Caco-2 (cell line): ENCODE measurements around the gene DGKA. TPM values are rescaled to one million over a fixed set of nuclear protein-coding genes. Genes with fewer than 3 reads are reported as not detected.

ENCODE experiments used
- BruUV-seq: library from RNA; stranded (reverse); fragments of 400-500 nt; replicated peaks from 2 replicates; lab custom pipeline; 2021; lab: Mats Ljungman, UMichigan
- CTCF ChIA-PET: fragments of 300-600 bp; sonication (Branson Sonifier 250); formaldehyde crosslinking; loops from one replicate; lab custom pipeline; 2022; ENCODE audit warnings: antibody characterized with exemption; lab: Charles Lee
- POLR2A ChIA-PET: fragments of 300-600 bp; sonication (Branson Sonifier 250); formaldehyde crosslinking; loops from one replicate; lab custom pipeline; 2022; ENCODE audit warnings: antibody characterized with exemption; lab: Charles Lee
- DNase-seq, 2 experiments: peaks; one replicate each; pipeline versions ENCODE4 v3.0.0 to v3.0.0-alpha.2; 2020 to 2022
- H3K27me3 ChIP-seq: replicated peaks from 2 replicates; pipeline ENCODE4 v1.6.0; 2011; ENCODE audit warnings: low read length; ENCODE audit not compliant: control insufficient read depth, insufficient read depth
- H3K36me3 ChIP-seq: 2 replicates; pipeline ENCODE4 v1.5.1; 2011; ENCODE audit warnings: low read length; ENCODE audit not compliant: control insufficient read depth, insufficient read depth
- H3K4me1 ChIP-seq: fragments of 250-450 bp; sonication (Bioruptor Pico); 2 replicates; pipeline ENCODE4 v1.5.1; 2020; ENCODE audit warnings: mild to moderate bottlenecking
- H3K4me3 ChIP-seq: 2 replicates; pipeline ENCODE4 v1.5.1; 2011; ENCODE audit warnings: low read depth, mild to moderate bottlenecking, control low read depth, low read length
- H3K9me3 ChIP-seq: fragments of 250-450 bp; sonication (Bioruptor Pico); 2 replicates; pipeline ENCODE4 v1.5.1; 2020; ENCODE audit warnings: mild to moderate bottlenecking, moderate library complexity
- H3K27ac Mint-ChIP-seq: one replicate; pipeline ENCODE4 v1.8.0; 2022; ENCODE audit warnings: mixed read lengths; ENCODE audit not compliant: unreplicated experiment
- H3K27me3 Mint-ChIP-seq: one replicate; pipeline ENCODE4 v1.8.0; 2022; ENCODE audit warnings: mixed read lengths; ENCODE audit not compliant: insufficient read depth, unreplicated experiment
- H3K36me3 Mint-ChIP-seq: one replicate; pipeline ENCODE4 v1.8.0; 2022; ENCODE audit warnings: mild to moderate bottlenecking, mixed read lengths; ENCODE audit not compliant: insufficient read depth, unreplicated experiment
- H3K4me1 Mint-ChIP-seq: one replicate; pipeline ENCODE4 v1.8.0; 2022; ENCODE audit warnings: low read depth, mixed read lengths; ENCODE audit not compliant: unreplicated experiment
- H3K4me3 Mint-ChIP-seq: one replicate; pipeline ENCODE4 v1.8.0; 2022; ENCODE audit warnings: mild to moderate bottlenecking, moderate library complexity, mixed read lengths; ENCODE audit not compliant: unreplicated experiment
- H3K9me3 Mint-ChIP-seq: one replicate; pipeline ENCODE4 v1.8.0; 2022; ENCODE audit warnings: mixed read lengths; ENCODE audit not compliant: unreplicated experiment
- intact Hi-C: fragments of 100-400 bp; cut with micrococcal nuclease; formaldehyde crosslinking; loops from one replicate; pipeline ENCODE4 v1.10.0; 2022; ENCODE audit not compliant: unreplicated experiment
- total RNA-seq: library from RNA; stranded (reverse); gene quantifications from 2 replicates; pipeline ENCODE4 v1.2.3, GENCODE V29; 2022
- TF ChIP-seq, protein P1 (sequence below), 2 experiments: fragments of 200-600 bp in 1 of 2; IDR thresholded peaks; 1 replicate in 1 of 2; 2 replicates in 1 of 2; pipeline versions ENCODE4 v1.5.1 to v1.8.0; 2011 to 2022; ENCODE audit warnings: antibody characterized with exemption in 1 of 2, control low read depth in 1 of 2, inconsistent platforms in 1 of 2, low read depth in 1 of 2, low read length in 1 of 2, mild to moderate bottlenecking in 1 of 2, moderate library complexity in 1 of 2; ENCODE audit not compliant: insufficient read depth in 1 of 2, severe bottlenecking in 1 of 2, unreplicated experiment in 1 of 2

The DGKA gene
- total RNA-seq, 1 experiment from 2014 or later = 22.2 TPM

DNA sequence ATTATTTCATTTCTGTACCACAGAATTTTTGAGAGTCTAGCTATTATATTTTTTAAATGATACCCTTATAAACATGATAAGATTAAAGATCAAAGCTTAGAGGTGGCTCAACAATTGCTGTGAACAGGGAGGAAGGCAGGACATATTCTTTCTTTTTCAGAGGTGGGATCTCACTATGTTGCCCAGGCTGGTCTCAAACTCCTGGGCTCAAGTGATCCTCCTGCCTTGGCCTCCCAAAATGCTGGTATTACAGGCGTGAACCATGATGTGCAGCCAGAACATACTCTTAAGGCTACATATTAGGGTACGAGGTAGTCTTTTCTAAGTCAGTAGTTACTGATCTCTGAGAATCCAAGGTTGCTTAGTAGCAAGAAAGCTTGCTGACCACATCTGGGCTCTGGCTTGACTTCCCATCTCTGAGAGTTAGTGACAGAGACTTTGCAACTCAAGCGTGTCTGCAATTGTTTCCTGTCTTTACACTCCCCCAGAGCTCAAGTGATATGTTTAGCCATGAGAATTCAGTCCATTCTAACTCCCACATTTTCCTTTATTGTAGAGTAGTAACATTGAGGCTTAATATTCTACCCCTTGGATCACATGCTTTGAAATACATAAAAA lies 51.5 kb downstream of the DGKA start:
- intact Hi-C loops = no loop called here
- no peaks in the 10 kb centered on the region for H3K9me3 Mint-ChIP-seq
- H3K27me3 ChIP-seq = no peaks in the 10 kb centered on the region
- H3K4me1 ChIP-seq = no peaks in the 10 kb centered on the region
- H3K36me3 ChIP-seq = peaks cover 1% of the 10 kb centered on the region; the same call in 1 of the 2 replicates
- H3K27ac Mint-ChIP-seq = no peak overlapping the region
- H3K4me3 Mint-ChIP-seq = no peak overlapping the region
- peaks cover 68% of the 10 kb centered on the region for H3K36me3 Mint-ChIP-seq
- DNase-seq = no peak
- no peaks in the 10 kb centered on the region for H3K27me3 Mint-ChIP-seq
- BruUV-seq = no TSS peak
- TF ChIP-seq, protein P1, sequence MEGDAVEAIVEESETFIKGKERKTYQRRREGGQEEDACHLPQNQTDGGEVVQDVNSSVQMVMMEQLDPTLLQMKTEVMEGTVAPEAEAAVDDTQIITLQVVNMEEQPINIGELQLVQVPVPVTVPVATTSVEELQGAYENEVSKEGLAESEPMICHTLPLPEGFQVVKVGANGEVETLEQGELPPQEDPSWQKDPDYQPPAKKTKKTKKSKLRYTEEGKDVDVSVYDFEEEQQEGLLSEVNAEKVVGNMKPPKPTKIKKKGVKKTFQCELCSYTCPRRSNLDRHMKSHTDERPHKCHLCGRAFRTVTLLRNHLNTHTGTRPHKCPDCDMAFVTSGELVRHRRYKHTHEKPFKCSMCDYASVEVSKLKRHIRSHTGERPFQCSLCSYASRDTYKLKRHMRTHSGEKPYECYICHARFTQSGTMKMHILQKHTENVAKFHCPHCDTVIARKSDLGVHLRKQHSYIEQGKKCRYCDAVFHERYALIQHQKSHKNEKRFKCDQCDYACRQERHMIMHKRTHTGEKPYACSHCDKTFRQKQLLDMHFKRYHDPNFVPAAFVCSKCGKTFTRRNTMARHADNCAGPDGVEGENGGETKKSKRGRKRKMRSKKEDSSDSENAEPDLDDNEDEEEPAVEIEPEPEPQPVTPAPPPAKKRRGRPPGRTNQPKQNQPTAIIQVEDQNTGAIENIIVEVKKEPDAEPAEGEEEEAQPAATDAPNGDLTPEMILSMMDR (IDR thresholded peaks at IDR 0.05; ENCODE audit: insufficient read depth in 1 of 2, low read depth in 1 of 2, low read length in 1 of 2, severe bottlenecking in 1 of 2, unreplicated experiment in 1 of 2) = no peak
- no peaks in the 10 kb centered on the region for H3K4me1 Mint-ChIP-seq
- no peaks in the 10 kb centered on the region for H3K9me3 ChIP-seq
- no peak overlapping the region for H3K4me3 ChIP-seq
- POLR2A ChIA-PET = interaction anchor here (1.4 kb wide), 2 partner anchors 8 to 9 kb away, joined by 5 to 7 read pairs; partner anchors contain the start of gene RAB5B
- CTCF ChIA-PET = interaction anchor here (0.7 to 2.5 kb wide), 5 partner anchors 9 to 28 kb away, joined by 3 to 9 read pairs (median 4); partner anchors contain the start of genes RAB5B and SUOX

DNA sequence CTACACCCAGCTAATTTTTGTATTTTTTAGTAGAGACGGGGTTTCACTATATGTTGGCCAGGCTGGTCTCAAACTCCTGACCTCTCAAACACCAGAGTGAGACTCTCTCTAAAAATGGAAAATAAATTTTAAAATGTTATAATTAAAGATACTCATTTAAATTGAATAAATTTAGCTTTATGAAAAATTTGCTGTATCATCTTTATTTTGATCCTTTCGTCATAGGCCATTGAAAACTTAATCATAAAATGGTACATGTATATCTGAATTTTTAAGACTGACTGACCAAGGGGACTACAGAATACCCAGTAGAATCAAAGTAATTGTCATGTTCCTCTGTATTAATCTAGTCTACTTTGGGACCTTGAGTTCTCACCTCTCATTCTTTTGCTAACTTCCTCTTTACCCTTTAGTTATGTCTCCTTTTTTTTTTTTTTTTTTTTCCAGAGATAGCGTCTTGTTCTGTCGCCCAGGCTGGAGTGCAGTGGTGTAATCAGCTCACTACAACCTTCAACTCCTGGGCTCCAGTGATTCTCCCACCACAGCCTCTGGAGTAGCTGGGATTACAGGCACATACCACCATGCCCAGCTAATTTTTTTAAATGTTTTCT lies 52.4 kb downstream of the DGKA start:
- no peaks in the 10 kb centered on the region for H3K9me3 Mint-ChIP-seq
- H3K27ac Mint-ChIP-seq = no peak overlapping the region
- Histone ChIP-seq H3K9me3 (no peaks in the 10 kb centered on the region), H3K4me3 (no peak overlapping the region), H3K36me3 (no peaks in the 10 kb centered on the region; the same call in none of the 2 replicates), H3K27me3 (no peaks in the 10 kb centered on the region), H3K4me1 (no peaks in the 10 kb centered on the region)
- POLR2A ChIA-PET = interaction anchor here (1.4 kb wide), 2 partner anchors 9 to 10 kb away, joined by 5 to 7 read pairs; partner anchors contain the start of gene RAB5B
- peaks cover 61% of the 10 kb centered on the region for H3K36me3 Mint-ChIP-seq
- BruUV-seq = no TSS peak
- no peak overlapping the region for H3K4me3 Mint-ChIP-seq
- CTCF ChIA-PET = interaction anchor here (1.2 to 2.5 kb wide), 2 partner anchors 10 to 44 kb away, joined by 3 to 9 read pairs; partner anchors contain the start of gene RAB5B
- TF ChIP-seq, protein P1 (IDR thresholded peaks at IDR 0.05; ENCODE audit: insufficient read depth in 1 of 2, low read depth in 1 of 2, low read length in 1 of 2, severe bottlenecking in 1 of 2, unreplicated experiment in 1 of 2) = no peak
- intact Hi-C loops = no loop called here
- H3K4me1 Mint-ChIP-seq = no peaks in the 10 kb centered on the region
- no peaks in the 10 kb centered on the region for H3K27me3 Mint-ChIP-seq
- no peak for DNase-seq

DNA sequence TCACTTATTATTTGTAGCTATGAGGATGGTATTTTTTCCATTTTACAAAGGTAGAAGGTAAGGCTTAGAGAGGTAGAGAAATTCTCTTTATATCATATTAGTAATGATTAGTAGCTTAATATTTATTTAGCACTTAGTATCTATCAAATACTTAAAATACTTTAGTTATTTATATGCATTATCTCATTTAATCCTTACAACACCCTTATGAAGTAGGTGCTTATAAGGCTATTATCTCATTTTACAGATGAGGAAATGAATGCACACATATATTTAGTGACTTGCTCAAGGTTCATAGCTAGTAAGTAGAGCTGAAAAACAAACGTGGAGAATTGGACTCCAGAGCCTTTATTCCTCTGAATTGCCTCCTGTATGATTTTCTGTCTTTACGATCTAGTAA lies 53.9 kb downstream of the DGKA start:
- H3K4me3 ChIP-seq = no peak overlapping the region
- intact Hi-C loops = no loop called here
- TF ChIP-seq, protein P1 (IDR thresholded peaks at IDR 0.05; ENCODE audit: insufficient read depth in 1 of 2, low read depth in 1 of 2, low read length in 1 of 2, severe bottlenecking in 1 of 2, unreplicated experiment in 1 of 2) = no peak
- H3K27me3 ChIP-seq = no peaks in the 10 kb centered on the region
- H3K36me3 ChIP-seq = peaks cover 2% of the 10 kb centered on the region
- H3K9me3 ChIP-seq = no peaks in the 10 kb centered on the region
- no peak for DNase-seq
- Mint-ChIP-seq H3K36me3 (peaks cover 64% of the 10 kb centered on the region), H3K4me3 (no peak overlapping the region), H3K27ac (no peak overlapping the region), H3K9me3 (no peaks in the 10 kb centered on the region), H3K4me1 (no peaks in the 10 kb centered on the region), H3K27me3 (no peaks in the 10 kb centered on the region)
- BruUV-seq = no TSS peak
- POLR2A ChIA-PET = no interaction called here
- CTCF ChIA-PET = interaction anchor here (0.6 to 2.5 kb wide), 3 partner anchors 11 kb away, joined by 6 to 9 read pairs (median 7); partner anchors contain the start of gene RAB5B
- H3K4me1 ChIP-seq = no peaks in the 10 kb centered on the region
